ENCODE data around the gene COLEC12. TPM values are rescaled to one million over a fixed set of nuclear protein-coding genes. Genes with fewer than 3 reads are reported as not detected.
"Not testable (repeated sequence)": the region's sequence is repeated elsewhere in the genome, so short reads cannot be mapped to it uniquely, and the experiment has no call there.

The COLEC12 gene
- total and polyA plus RNA-seq, 2 experiments from 2014 or later = 61.1 to 69.0 TPM

DNA sequence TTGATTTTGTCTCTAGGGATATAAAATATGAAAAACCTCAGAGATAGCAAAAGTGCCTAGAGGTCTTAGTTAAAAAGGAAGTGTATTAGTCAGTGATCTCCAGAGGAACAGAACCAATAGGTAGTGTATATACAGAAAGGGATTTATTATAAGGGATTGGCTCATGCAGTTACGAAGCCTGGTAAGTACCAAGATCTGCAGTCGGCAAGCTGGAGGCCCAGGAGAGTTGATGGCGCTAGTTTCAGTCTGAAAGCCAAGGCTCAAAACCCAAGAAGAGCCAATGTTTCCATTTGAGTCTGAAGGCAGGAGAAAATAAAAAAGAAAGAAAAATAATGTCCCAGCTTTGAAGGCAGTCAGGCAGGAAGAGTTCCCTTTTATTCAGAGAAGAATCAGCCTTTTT is 93.3 kb downstream of the COLEC12 start:
- no peak for DNase-seq (ENCODE audit: low read depth in 1 of 2, low spot score in 1 of 2)
- Histone ChIP-seq H3K36me3 (no peaks in the 10 kb centered on the region), H3K9me3 (ENCODE audit: low read depth) (no peaks in the 10 kb centered on the region), H3K27ac (no peak overlapping the region), H3K4me3 (no peak overlapping the region), H3K4me1 (ENCODE audit: low read depth) (no peaks in the 10 kb centered on the region), H3K27me3 (no peaks in the 10 kb centered on the region)
- TF ChIP-seq, protein P1, sequence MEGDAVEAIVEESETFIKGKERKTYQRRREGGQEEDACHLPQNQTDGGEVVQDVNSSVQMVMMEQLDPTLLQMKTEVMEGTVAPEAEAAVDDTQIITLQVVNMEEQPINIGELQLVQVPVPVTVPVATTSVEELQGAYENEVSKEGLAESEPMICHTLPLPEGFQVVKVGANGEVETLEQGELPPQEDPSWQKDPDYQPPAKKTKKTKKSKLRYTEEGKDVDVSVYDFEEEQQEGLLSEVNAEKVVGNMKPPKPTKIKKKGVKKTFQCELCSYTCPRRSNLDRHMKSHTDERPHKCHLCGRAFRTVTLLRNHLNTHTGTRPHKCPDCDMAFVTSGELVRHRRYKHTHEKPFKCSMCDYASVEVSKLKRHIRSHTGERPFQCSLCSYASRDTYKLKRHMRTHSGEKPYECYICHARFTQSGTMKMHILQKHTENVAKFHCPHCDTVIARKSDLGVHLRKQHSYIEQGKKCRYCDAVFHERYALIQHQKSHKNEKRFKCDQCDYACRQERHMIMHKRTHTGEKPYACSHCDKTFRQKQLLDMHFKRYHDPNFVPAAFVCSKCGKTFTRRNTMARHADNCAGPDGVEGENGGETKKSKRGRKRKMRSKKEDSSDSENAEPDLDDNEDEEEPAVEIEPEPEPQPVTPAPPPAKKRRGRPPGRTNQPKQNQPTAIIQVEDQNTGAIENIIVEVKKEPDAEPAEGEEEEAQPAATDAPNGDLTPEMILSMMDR (IDR thresholded peaks at IDR 0.05; ENCODE audit: low read depth, low read length) = no peak

DNA sequence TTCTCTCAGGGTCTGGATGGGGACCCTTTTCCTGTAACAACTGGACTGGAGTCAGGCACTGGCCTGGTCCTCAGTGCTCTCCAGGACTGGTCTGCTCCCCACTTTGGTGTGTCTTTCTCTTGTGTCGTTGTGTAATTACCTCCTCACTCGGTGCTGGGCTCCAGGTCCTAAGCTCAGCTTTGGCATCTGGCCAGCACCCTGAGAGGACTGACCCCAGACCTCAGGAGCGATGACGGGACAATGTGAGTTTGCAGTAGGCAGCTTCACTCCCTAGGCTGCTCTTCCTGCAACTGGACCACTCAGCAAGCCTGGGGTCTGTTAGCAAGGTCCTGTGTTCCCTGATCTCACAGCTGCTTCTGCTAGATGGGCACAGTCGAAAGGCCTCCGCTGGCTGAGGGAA is 93.8 kb downstream of the COLEC12 start:
- no peaks in the 10 kb centered on the region for H3K36me3 ChIP-seq
- TF ChIP-seq, protein P1 (IDR thresholded peaks at IDR 0.05; ENCODE audit: low read depth, low read length) = no peak
- H3K27ac ChIP-seq = no peak overlapping the region
- no peaks in the 10 kb centered on the region for H3K4me1 ChIP-seq (ENCODE audit: low read depth)
- no peaks in the 10 kb centered on the region for H3K27me3 ChIP-seq
- no peak for DNase-seq (ENCODE audit: low read depth in 1 of 2, low spot score in 1 of 2)
- H3K4me3 ChIP-seq = no peak overlapping the region
- H3K9me3 ChIP-seq (ENCODE audit: low read depth) = no peaks in the 10 kb centered on the region

DNA sequence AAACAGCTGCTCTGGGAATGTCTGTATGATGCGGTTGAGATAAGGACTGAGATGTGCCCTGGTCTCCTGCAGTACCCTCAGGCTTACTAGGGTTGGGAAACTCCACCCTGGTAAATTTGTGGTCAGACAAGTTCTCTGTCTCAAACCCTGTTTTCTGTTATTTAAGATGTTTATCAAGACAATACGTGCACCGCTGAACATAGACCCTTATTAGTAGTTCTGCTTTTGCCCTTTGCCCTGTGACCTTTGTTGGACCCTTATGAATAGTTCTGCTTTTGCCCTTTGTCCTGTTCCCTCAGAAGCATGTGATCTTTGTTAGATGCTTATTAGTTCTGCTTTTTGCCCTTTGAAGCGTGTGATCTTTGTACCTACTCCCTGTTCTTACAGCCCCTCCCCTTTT is 95.5 kb downstream of the COLEC12 start:
- H3K4me1 ChIP-seq (ENCODE audit: low read depth); H3K4me3 ChIP-seq; H3K27me3 ChIP-seq; H3K9me3 ChIP-seq (ENCODE audit: low read depth); H3K36me3 ChIP-seq; DNase-seq (ENCODE audit: low read depth in 1 of 2, low spot score in 1 of 2); H3K27ac ChIP-seq: not testable (repeated sequence)

DNA sequence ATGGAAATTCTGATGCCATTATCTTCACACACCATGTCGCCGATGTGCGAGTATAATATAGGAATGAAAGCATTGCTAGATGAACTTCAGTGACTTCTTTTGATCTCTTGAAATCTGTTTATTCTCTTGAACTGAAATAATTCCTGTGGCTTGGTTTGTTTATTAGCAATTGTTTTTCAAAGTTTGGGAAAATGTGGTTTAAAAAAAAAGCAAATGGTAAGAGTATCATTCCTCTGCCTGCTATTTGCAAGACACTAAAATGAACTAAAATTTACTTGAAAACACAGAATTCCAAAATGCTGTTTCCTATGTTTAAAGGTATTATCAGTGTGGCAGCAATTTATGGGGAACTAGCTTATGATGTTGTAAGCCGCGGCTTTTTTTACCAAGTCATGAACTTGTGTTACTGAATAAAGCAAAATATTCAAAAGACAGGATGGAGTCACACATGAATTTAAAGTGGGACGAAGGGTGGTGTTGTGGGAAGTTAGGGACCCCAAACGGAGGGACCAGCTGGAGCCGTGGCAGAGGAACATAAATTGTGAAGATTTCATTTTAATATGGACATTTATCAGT is 96.4 kb downstream of the COLEC12 start:
- H3K27ac ChIP-seq = no peak overlapping the region
- DNase-seq (ENCODE audit: low read depth in 1 of 2, low spot score in 1 of 2) = no peak
- no peak overlapping the region for H3K4me3 ChIP-seq
- H3K36me3 ChIP-seq = no peaks in the 10 kb centered on the region
- TF ChIP-seq, protein P1 (IDR thresholded peaks at IDR 0.05; ENCODE audit: low read depth, low read length) = no peak
- no peaks in the 10 kb centered on the region for H3K4me1 ChIP-seq (ENCODE audit: low read depth)
- no peaks in the 10 kb centered on the region for H3K9me3 ChIP-seq (ENCODE audit: low read depth)
- H3K27me3 ChIP-seq = no peaks in the 10 kb centered on the region

DNA sequence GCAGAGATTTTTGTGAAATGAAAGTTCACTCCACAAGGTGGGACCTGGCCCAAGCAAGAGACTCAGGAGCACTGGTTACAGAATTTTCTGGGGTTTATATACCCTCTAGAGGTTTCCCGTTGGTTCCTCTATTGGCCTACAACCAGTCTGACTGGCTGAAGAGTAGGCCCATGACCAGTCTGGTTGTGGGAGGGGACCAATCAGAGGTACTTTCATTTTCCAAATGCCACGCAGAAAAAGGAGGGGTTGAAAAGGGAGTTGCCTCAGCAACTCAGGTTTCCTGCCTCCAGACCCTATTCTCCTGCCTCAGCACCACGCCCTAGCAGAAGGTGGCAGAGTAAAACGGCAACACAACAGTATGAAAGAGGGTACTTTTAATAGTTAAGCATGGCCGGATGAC is 98.4 kb downstream of the COLEC12 start:
- H3K4me1 ChIP-seq (ENCODE audit: low read depth) = no peaks in the 10 kb centered on the region
- H3K36me3 ChIP-seq = no peaks in the 10 kb centered on the region
- no peak for DNase-seq (ENCODE audit: low read depth in 1 of 2, low spot score in 1 of 2)
- no peaks in the 10 kb centered on the region for H3K9me3 ChIP-seq (ENCODE audit: low read depth)
- H3K27me3 ChIP-seq = no peaks in the 10 kb centered on the region
- H3K27ac ChIP-seq = no peak overlapping the region
- TF ChIP-seq, protein P1 (IDR thresholded peaks at IDR 0.05; ENCODE audit: low read depth, low read length) = no peak
- no peak overlapping the region for H3K4me3 ChIP-seq

DNA sequence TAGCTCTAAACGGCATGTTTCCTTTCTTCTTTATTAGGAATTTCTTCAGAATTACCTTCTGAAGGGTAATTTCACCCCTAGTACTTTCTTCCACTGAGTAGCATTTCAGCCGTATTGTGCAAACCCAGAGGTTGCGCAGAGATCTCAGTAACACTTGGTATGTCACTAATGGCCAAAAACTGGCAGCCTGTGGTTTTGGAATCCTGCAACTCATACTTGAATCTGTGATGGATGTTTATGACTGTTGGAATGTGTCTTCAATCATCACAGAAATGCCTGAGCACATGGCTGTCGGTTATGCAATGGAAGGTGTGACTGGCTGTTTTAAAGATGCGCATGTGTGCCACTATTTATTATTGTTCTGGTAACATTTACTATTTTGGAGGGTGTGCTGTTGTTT is 100.0 kb downstream of the COLEC12 start:
- Histone ChIP-seq H3K4me3 (no peak overlapping the region), H3K27ac (no peak overlapping the region), H3K9me3 (ENCODE audit: low read depth) (no peaks in the 10 kb centered on the region), H3K36me3 (no peaks in the 10 kb centered on the region), H3K4me1 (ENCODE audit: low read depth) (peaks cover 5% of the 10 kb centered on the region), H3K27me3 (no peaks in the 10 kb centered on the region)
- DNase-seq (ENCODE audit: low read depth in 1 of 2, low spot score in 1 of 2) = peak in 1 of 2 donors; percentile 89
- TF ChIP-seq, protein P1 (IDR thresholded peaks at IDR 0.05; ENCODE audit: low read depth, low read length) = no peak
